ENCODE measurements around the gene SLAMF7.

SLAMF7 gene

GRCh38 chr1:160740133-160740688, 1.2 kb downstream of the SLAMF7 start:
- TF ChIP-seq CTCF (IDR thresholded peaks at IDR 0.05; ENCODE audit: borderline replicate concordance, insufficient read depth, low read depth, low read length): no peak
- peak overlapping the region; percentile 67 for H3K4me3 ChIP-seq (ENCODE audit: low read depth, low read length)

DNA sequence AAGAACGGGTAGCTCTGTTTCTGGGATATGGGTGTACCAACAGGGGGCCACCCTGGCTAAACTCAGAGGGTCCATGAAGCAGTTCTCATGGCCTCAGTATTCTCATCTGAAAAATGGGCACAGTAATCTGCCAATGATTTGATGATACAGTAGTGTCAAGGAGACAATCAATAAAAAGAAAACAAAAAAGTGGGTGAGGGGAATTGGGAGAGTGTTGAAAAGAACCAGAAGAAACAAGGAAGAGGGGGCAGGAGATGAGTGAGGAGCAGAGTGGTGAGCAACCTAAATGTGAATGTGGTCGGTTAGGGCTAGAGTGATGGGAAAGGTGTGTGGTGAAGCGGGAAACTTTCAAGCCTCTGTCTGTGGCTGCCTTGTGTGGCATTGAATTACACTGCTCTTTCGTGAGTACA, 2.0 kb downstream of the SLAMF7 start:
- peak overlapping the region; percentile 67 for H3K4me3 ChIP-seq (ENCODE audit: low read depth, low read length)
- TF ChIP-seq CTCF (IDR thresholded peaks at IDR 0.05; ENCODE audit: borderline replicate concordance, insufficient read depth, low read depth, low read length): no peak

GRCh38 chr1:160741612-160742348, 2.7 kb downstream of the SLAMF7 start:
- peak overlapping the region; percentile 67 for H3K4me3 ChIP-seq (ENCODE audit: low read depth, low read length)

GRCh38 chr1:160742428-160743127, 3.5 kb downstream of the SLAMF7 start:
- H3K4me3 ChIP-seq (ENCODE audit: low read depth, low read length): peak overlapping the region; percentile 67
- TF ChIP-seq CTCF (IDR thresholded peaks at IDR 0.05; ENCODE audit: borderline replicate concordance, insufficient read depth, low read depth, low read length): no peak

More at GRCh38 chr1:160741612-160742348, 2.7 kb downstream of the SLAMF7 start:
- TF ChIP-seq CTCF (IDR thresholded peaks at IDR 0.05; ENCODE audit: borderline replicate concordance, insufficient read depth, low read depth, low read length): peak; percentile 15; the same call in 1 of the 2 replicates

- H3K4me3 ChIP-seq (ENCODE audit: low read depth, low read length): no peak overlapping the region
- TF ChIP-seq CTCF (IDR thresholded peaks at IDR 0.05; ENCODE audit: borderline replicate concordance, insufficient read depth, low read depth, low read length): no peak
Measured at GRCh38 chr1:160743266-160743665, 4.2 kb downstream of the SLAMF7 start.

DNA sequence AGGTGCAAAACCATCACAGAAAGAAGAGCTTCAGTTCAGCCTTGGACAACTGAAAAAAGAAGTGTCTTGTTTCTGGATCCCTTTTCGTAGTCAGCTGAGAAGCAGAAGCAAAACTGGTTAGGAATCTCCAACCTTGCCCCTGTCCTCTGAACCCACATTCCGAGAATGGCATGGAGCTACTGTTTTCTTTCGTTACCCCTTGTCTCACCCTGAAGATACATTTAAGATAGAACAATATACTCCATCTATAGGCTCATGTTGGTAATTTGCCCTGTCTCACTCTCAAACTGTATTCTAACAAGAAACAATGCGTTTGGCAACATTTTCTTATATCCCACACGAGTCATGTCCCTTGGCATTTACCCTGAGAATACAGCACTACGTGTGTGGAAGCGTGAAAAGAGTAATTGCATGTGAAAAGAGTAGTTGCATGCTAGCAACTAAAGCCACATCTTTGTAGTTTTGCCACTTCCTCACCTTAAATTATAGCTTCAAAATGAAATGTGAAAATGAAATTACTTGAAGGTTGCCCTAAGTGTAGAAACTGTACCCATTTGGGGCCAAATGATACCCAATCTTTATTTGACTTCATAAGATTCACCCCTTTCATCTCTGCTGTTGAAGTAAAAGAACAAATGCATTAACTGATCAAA, 5.3 kb downstream of the SLAMF7 start:
- no peak overlapping the region for H3K4me3 ChIP-seq (ENCODE audit: low read depth, low read length)
- no peak for TF ChIP-seq CTCF (IDR thresholded peaks at IDR 0.05; ENCODE audit: borderline replicate concordance, insufficient read depth, low read depth, low read length)

All from GM12875 (cell line).